Astrocyte (in vitro differentiated cells and primary cell): ENCODE results near the gene MBD2.

ENCODE experiments used
- CTCF ChIP-seq: IDR thresholded peaks from 2 replicates; pipeline ENCODE4 v1.5.1; 2011; ENCODE audit warnings: low read depth, mild to moderate bottlenecking, inconsistent platforms, low read length, moderate library complexity; ENCODE audit not compliant: insufficient read depth
- EZH2 ChIP-seq: IDR thresholded peaks from 2 replicates; pipeline ENCODE4 v1.6.1; 2012; ENCODE audit warnings: mild to moderate bottlenecking, low read length, inconsistent platforms; ENCODE audit not compliant: insufficient read depth

DNA sequence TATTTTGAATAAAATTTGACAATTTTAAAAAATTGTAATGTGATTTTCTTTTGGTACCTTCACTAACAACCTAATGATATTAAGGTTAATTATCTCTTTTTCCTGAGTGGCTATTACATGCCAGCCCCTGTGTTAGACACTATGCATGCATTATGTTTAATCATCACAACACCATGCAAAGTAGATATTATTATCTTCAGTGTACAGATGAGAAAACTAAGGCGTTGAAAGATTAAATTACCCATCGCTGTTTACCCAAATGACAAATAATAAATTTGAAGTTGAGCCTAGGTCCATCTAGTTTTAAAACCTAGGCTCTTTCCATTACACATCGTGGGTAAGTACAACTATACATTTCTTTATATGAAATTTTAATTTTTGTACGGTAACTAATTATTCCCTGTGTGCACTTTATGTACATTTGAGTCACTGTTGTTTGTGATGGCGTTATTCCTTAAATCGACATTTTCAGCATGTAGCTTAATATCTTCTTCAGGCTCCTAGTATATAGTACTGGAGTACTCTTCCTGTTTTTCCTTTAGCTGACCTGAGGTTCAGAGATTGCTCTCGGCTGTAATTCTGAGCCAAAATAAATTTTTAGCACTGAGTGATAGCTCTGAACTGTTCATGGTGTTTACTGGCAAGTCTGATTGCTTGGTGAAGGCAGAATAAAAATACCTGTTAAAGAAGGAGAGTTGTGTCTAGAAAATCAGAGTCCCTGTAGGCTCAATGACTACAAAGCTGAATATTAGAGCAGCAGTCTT is 13.9 kb upstream of the MBD2 start:
- TF ChIP-seq CTCF (no peak), EZH2 (no peak)
